ENCODE measurements around the gene ARHGAP26. TPM values are rescaled to one million over a fixed set of nuclear protein-coding genes. Genes with fewer than 3 reads are reported as not detected.

ARHGAP26 gene
- total and polyA plus RNA-seq, 2 experiments from 2014 or later, result 9.5 to 16.8 TPM

DNA sequence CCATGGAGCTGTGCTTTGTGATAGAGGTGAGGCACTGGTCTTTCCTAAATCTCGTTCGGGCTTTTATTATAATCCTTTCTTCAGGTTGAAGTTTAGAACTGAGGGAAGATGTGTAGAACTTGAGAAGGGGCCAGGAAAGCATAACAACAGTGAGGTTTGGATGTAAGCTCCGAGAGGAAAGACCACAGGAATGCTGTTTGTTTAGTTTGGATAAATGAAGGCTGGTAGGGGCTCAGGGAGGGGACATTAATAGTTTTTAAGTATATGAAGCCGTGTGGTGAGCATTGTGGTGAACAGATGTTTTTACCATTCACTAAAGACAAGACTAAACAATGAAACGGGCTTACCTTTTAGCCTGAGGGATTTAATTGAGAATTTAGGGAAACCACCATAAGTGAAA, 130.8 kb downstream of the ARHGAP26 start (continued):
- TF ChIP-seq, protein P1, sequence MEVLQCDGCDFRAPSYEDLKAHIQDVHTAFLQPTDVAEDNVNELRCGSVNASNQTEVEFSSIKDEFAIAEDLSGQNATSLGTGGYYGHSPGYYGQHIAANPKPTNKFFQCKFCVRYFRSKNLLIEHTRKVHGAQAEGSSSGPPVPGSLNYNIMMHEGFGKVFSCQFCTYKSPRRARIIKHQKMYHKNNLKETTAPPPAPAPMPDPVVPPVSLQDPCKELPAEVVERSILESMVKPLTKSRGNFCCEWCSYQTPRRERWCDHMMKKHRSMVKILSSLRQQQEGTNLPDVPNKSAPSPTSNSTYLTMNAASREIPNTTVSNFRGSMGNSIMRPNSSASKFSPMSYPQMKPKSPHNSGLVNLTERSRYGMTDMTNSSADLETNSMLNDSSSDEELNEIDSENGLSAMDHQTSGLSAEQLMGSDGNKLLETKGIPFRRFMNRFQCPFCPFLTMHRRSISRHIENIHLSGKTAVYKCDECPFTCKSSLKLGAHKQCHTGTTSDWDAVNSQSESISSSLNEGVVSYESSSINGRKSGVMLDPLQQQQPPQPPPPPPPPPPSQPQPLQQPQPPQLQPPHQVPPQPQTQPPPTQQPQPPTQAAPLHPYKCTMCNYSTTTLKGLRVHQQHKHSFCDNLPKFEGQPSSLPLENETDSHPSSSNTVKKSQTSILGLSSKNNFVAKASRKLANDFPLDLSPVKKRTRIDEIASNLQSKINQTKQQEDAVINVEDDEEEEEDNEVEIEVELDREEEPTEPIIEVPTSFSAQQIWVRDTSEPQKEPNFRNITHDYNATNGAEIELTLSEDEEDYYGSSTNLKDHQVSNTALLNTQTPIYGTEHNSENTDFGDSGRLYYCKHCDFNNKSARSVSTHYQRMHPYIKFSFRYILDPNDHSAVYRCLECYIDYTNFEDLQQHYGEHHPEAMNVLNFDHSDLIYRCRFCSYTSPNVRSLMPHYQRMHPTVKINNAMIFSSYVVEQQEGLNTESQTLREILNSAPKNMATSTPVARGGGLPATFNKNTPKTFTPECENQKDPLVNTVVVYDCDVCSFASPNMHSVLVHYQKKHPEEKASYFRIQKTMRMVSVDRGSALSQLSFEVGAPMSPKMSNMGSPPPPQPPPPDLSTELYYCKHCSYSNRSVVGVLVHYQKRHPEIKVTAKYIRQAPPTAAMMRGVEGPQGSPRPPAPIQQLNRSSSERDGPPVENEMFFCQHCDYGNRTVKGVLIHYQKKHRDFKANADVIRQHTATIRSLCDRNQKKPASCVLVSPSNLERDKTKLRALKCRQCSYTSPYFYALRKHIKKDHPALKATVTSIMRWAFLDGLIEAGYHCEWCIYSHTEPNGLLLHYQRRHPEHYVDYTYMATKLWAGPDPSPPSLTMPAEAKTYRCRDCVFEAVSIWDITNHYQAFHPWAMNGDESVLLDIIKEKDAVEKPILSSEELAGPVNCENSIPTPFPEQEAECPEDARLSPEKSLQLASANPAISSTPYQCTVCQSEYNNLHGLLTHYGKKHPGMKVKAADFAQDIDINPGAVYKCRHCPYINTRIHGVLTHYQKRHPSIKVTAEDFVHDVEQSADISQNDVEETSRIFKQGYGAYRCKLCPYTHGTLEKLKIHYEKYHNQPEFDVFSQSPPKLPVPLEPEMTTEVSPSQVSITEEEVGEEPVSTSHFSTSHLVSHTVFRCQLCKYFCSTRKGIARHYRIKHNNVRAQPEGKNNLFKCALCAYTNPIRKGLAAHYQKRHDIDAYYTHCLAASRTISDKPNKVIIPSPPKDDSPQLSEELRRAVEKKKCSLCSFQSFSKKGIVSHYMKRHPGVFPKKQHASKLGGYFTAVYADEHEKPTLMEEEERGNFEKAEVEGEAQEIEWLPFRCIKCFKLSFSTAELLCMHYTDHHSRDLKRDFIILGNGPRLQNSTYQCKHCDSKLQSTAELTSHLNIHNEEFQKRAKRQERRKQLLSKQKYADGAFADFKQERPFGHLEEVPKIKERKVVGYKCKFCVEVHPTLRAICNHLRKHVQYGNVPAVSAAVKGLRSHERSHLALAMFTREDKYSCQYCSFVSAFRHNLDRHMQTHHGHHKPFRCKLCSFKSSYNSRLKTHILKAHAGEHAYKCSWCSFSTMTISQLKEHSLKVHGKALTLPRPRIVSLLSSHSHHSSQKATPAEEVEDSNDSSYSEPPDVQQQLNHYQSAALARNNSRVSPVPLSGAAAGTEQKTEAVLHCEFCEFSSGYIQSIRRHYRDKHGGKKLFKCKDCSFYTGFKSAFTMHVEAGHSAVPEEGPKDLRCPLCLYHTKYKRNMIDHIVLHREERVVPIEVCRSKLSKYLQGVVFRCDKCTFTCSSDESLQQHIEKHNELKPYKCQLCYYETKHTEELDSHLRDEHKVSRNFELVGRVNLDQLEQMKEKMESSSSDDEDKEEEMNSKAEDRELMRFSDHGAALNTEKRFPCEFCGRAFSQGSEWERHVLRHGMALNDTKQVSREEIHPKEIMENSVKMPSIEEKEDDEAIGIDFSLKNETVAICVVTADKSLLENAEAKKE (CRISPR knock-in tag; IDR thresholded peaks at IDR 0.05), result no peak
- TF ChIP-seq EZH2 (IDR thresholded peaks at IDR 0.05; ENCODE audit: low read depth, unreplicated experiment) (no peak), NANOG (IDR thresholded peaks at IDR 0.05; ENCODE audit: borderline replicate concordance) (no peak)

DNA sequence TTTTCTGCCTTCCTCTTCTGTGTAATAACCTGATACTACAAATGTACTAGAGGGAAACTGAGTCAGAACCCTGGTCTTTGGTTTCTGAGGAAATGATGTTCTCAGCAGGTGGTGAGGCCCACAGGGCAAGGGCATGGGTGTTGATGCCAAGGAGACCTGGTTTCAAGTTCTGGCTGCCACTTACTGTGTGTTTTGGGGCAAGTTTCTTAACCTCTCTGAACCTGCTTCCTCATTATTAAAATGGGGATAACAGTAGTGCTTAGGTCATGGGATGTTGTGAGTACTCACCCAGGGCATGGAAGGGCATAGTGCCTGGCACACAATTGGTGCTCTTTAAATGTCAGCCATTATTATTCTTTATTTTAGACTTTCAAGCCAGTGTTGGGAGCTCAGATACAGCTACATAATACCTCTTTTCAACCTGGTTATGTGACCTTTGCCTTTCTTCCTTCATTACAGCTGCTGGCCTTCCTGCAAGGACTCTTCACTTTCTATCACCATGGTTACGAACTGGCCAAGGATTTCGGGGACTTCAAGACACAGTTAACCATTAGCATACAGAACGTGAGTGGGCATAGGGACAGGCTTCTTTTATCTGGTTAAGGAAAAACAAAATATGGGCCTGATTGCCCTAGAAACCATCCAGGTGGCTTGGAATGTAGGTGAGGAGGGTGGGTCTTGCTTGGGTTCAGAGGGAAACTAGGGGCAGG, 131.5 kb downstream of the ARHGAP26 start:
- Histone ChIP-seq H3K27ac (ENCODE audit: low read depth) (no peak overlapping the region), H3K4me1 (ENCODE audit: insufficient read depth) (peaks cover 34% of the 10 kb centered on the region), H3F3A (replicated peaks; ENCODE audit: low read depth) (no peaks in the 10 kb centered on the region), H4K20me1 (replicated peaks; ENCODE audit: insufficient read depth) (no peaks in the 10 kb centered on the region; the same call in 1 of the 2 replicates), H3K4me2 (no peak overlapping the region), H2AFZ (no peak overlapping the region), H3K79me2 (replicated peaks; ENCODE audit: insufficient read depth) (no peaks in the 10 kb centered on the region), H3K4me3 (no peak overlapping the region), H3K36me3 (ENCODE audit: insufficient read depth) (peaks cover 12% of the 10 kb centered on the region; the same call in 1 of the 2 replicates), H3K9me2 (ENCODE audit: insufficient read depth) (no peaks in the 10 kb centered on the region), H3K27me3 (ENCODE audit: insufficient read depth) (no peaks in the 10 kb centered on the region)
- peaks cover 20% of the 10 kb centered on the region; the same call in 2 of the 3 replicates for H3K36me3 Mint-ChIP-seq (ENCODE audit: low read depth)
- H3K4me1 Mint-ChIP-seq, result peaks cover 44% of the 10 kb centered on the region
- no peak for DNase-seq (ENCODE audit: low spot score)
- no peak overlapping the region for H3K27ac Mint-ChIP-seq
- H3K27me3 Mint-ChIP-seq (ENCODE audit: insufficient read depth, low read depth, poor library complexity), result no peaks in the 10 kb centered on the region
- H3K4me3 Mint-ChIP-seq, result no peak overlapping the region
- H3K9me3 Mint-ChIP-seq, result no peaks in the 10 kb centered on the region
- ATAC-seq, result no peak
- TF ChIP-seq CREB1 (CRISPR knock-in tag; IDR thresholded peaks at IDR 0.05; ENCODE audit: low read depth) (no peak), NANOG (IDR thresholded peaks at IDR 0.05; ENCODE audit: borderline replicate concordance) (no peak), STAT1 (IDR thresholded peaks at IDR 0.05; ENCODE audit: unreplicated experiment) (no peak), REST (IDR thresholded peaks at IDR 0.05; ENCODE audit: unreplicated experiment) (no peak), JUNB (IDR thresholded peaks at IDR 0.05; ENCODE audit: unreplicated experiment) (no peak), EZH2 (IDR thresholded peaks at IDR 0.05; ENCODE audit: low read depth, unreplicated experiment) (no peak), POLR2AphosphoS5 (IDR thresholded peaks at IDR 0.05; ENCODE audit: low read depth) (no peak), ZNF114 (CRISPR knock-in tag; IDR thresholded peaks at IDR 0.05) (no peak), EZH2phosphoT487 (IDR thresholded peaks at IDR 0.05; ENCODE audit: unreplicated experiment) (no peak)
- TF ChIP-seq, protein P2, sequence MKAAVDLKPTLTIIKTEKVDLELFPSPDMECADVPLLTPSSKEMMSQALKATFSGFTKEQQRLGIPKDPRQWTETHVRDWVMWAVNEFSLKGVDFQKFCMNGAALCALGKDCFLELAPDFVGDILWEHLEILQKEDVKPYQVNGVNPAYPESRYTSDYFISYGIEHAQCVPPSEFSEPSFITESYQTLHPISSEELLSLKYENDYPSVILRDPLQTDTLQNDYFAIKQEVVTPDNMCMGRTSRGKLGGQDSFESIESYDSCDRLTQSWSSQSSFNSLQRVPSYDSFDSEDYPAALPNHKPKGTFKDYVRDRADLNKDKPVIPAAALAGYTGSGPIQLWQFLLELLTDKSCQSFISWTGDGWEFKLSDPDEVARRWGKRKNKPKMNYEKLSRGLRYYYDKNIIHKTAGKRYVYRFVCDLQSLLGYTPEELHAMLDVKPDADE (IDR thresholded peaks at IDR 0.05), result no peak

All from GM23338 (cell line).